Heart right ventricle (tissue), 16 donors: Measurements from ENCODE around the gene CSMD2. TPM values are rescaled to one million over a fixed set of nuclear protein-coding genes. Genes with fewer than 3 reads are reported as not detected.

Source experiments
- ATAC-seq, 8 donors: fragments of 200-7000 bp; cut with Tn5 transposase; one replicate each; pipeline ENCODE4 v1.9.1; 2020; ENCODE audit warnings: mild to moderate bottlenecking in 8 of 8, moderate library complexity in 8 of 8, moderate number of reproducible peaks in 1 of 8
- DNase-seq, 2 donors: peaks; one replicate each; pipeline ENCODE4 v3.0.0-alpha.2; 2020
- H3K27ac ChIP-seq, 10 donors: fragments of 200-600 bp; sonication (generic) in 2 of 10; one replicate each; pipeline versions ENCODE4 v1.5.0 to v1.8.0; 2020 to 2022; ENCODE audit warnings: mild to moderate bottlenecking in 3 of 10
- H3K27me3 ChIP-seq, 7 donors: fragments of 200-600 bp; one replicate each; pipeline ENCODE4 v1.8.0; 2021 to 2022; ENCODE audit warnings: mild to moderate bottlenecking in 2 of 7
- H3K36me3 ChIP-seq, 9 donors: fragments of 200-600 bp; sonication (generic) in 1 of 9; one replicate each; pipeline versions ENCODE4 v1.5.0 to v1.8.0; 2020 to 2022; ENCODE audit warnings: mild to moderate bottlenecking in 2 of 9
- H3K4me1 ChIP-seq, 9 donors: fragments of 200-600 bp; sonication (generic) in 1 of 9; one replicate each; pipeline versions ENCODE4 v1.5.0 to v1.8.0; 2020 to 2022; ENCODE audit warnings: mild to moderate bottlenecking in 4 of 9
- H3K4me3 ChIP-seq, 10 donors: fragments of 200-600 bp; sonication (generic) in 2 of 10; one replicate each; pipeline versions ENCODE4 v1.5.0 to v1.8.0; 2020 to 2022; ENCODE audit warnings: mild to moderate bottlenecking in 7 of 10, moderate library complexity in 2 of 10
- H3K9me3 ChIP-seq, 11 donors: fragments of 200-600 bp in 10 of 11; sonication (generic) in 2 of 11; one replicate each; pipeline versions ENCODE4 v1.5.0 to v1.8.0; 2013 to 2022; ENCODE audit warnings: mild to moderate bottlenecking in 2 of 11, control low read depth in 1 of 11, moderate library complexity in 1 of 11
- WGBS, 2 donors: extraction: QIAGEN DNeasy Blood & Tissue Kit; methylation state at CpG; one replicate each; pipeline ENCODE4 v1.1.7; 2013; ENCODE audit warnings: inconsistent platforms in 1 of 2; 5-methylcytosine and 5-hydroxymethylcytosine counted together
- intact Hi-C, 10 donors: fragments of 100-400 bp; cut with DNase I; formaldehyde crosslinking; loops; one replicate each; pipeline versions ENCODE4 v1.11.1 to v1.14.2; 2022
- polyA plus RNA-seq, 2 donors: library from polyadenylated mRNA; stranded (reverse); fragments of 200-250 nt; gene quantifications; one replicate each; pipeline ENCODE4 v1.2.3, GENCODE V29; 2013
- total RNA-seq, 10 donors: library from RNA; stranded (reverse); fragmentation: NEBNext Ultra II Directional in 3 of 10; extraction: Animal tissue kit (Norgen Biotek cat#: 25700) in 3 of 10; gene quantifications; one replicate each; pipeline versions ENCODE4 v1.2.1 to v1.2.4, GENCODE V29; 2021 to 2023
- TF ChIP-seq, protein P1 (sequence below), 9 donors: fragments of 200-600 bp; sonication (generic) in 2 of 9; IDR thresholded peaks; one replicate each; pipeline versions ENCODE4 v1.5.0 to v1.8.0; 2021 to 2022; ENCODE audit warnings: antibody characterized with exemption in 9 of 9, mild to moderate bottlenecking in 5 of 9, moderate library complexity in 1 of 9
- donor health status: Arrhythmogenic right ventricular cardiomyopathy.
- donor health status: ischemic (EF 13 %, LVEDD 7.1; RV severe dilation, severe dysfunction).
- donor health status: healthy with polysubstance abuse.
- donor health status: DM: no; HTN: yes; CAD: no.
- donor health status: DM: no; HTN: no; CAD: no.
- donor health status: ischemic (EF 25% LVEDD 6.9; RV normal size, moderate dysfunction).
- donor health status: ischemic (EF 25% LVEDD 5.7; RV mildly dilated, moderate dysfunction).
- donor health status: healthy.
- donor health status: DM: yes; HTN: yes; CAD: no.
- donor health status: Ischemic cardiomyopathy.
- donor health status: ischemic (EF 35%, LVEDD 5.7; RV mildly dilated, moderate dysfunction).
- donor health status: nonischemic (EF 11% LVEDD 7.7; RV severe dilation, severe dysfunction).
- donor health status: DM: yes; HTN: yes; CAD: no.
- donor health status: PGD.
- donor health status: ischemic (EF 29% LVEDD 5.4; RV normal size, mild dysfunction).
- donor health status: nonischemic (EF 23%, LVEDD 6.1; RV moderate dilation, normal function).

CSMD2 gene
- total and polyA plus RNA-seq, 12 donors, result 0.04 to 0.97 (median 0.14) TPM; not detected in 1

DNA sequence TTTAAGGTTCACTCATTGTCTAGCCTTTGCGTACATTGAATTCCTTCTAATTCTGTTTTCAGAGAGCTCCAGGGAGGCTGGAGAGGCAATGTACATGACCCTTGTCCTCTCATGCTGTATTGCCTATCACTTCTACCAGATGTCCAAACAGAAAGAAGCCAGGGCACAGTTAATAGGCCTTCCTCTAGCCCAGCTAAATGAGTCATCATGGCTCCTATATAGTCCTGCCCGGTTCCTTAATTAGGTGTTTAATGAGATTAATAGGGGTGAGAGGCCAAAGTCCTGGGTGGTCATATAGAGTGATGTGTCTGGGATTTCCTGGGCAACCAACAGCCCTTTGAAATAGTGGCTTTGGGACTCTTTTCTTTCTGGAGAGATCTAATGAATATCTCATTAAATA lies 616.3 kb downstream of the CSMD2 start:
- intact Hi-C loops, result no loop called here
- Histone ChIP-seq H3K36me3 (peaks cover 0 to 5% (median 0%) of the 10 kb centered on the region in 9 donors), H3K9me3 (peaks cover 0 to 35% (median 8%) of the 10 kb centered on the region in 11 donors), H3K27me3 (no peaks in the 10 kb centered on the region), H3K4me3 (no peak overlapping the region), H3K27ac (no peak overlapping the region), H3K4me1 (no peaks in the 10 kb centered on the region)
- ATAC-seq, result no peak
- WGBS, 2 donors, result 86 to 94% methylated on average over 2 of the region's 2 CpGs
- DNase-seq, result no peak
- TF ChIP-seq, protein P1, sequence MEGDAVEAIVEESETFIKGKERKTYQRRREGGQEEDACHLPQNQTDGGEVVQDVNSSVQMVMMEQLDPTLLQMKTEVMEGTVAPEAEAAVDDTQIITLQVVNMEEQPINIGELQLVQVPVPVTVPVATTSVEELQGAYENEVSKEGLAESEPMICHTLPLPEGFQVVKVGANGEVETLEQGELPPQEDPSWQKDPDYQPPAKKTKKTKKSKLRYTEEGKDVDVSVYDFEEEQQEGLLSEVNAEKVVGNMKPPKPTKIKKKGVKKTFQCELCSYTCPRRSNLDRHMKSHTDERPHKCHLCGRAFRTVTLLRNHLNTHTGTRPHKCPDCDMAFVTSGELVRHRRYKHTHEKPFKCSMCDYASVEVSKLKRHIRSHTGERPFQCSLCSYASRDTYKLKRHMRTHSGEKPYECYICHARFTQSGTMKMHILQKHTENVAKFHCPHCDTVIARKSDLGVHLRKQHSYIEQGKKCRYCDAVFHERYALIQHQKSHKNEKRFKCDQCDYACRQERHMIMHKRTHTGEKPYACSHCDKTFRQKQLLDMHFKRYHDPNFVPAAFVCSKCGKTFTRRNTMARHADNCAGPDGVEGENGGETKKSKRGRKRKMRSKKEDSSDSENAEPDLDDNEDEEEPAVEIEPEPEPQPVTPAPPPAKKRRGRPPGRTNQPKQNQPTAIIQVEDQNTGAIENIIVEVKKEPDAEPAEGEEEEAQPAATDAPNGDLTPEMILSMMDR (IDR thresholded peaks at IDR 0.05), result no peak

DNA sequence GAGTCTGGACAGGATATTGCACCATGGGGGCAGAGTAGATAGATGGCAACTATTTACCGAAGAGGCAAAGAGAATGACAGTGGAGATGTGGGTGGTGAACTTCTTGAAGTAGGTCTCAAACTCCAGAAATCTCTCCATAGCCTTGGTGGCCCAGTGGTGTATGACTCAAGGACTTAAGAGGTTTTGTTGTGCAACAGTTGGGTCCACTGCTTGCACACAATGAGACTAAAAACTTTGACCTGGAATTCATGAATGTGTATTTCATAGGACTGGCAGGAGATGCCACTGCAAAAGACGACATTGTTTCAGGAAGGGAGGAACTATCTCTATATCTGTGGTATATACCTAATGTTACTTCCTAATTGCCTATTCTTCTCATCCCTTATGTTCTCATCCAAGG lies 616.7 kb downstream of the CSMD2 start:
- Histone ChIP-seq H3K36me3 (peaks cover 0 to 5% (median 0%) of the 10 kb centered on the region in 9 donors), H3K27ac (no peak overlapping the region), H3K4me3 (no peak overlapping the region), H3K27me3 (no peaks in the 10 kb centered on the region), H3K9me3 (peaks cover 0 to 35% (median 8%) of the 10 kb centered on the region in 11 donors), H3K4me1 (no peaks in the 10 kb centered on the region)
- no peak for DNase-seq
- WGBS, 2 donors, result 86 to 91% methylated on average over 2 of the region's 2 CpGs
- TF ChIP-seq, protein P1 (IDR thresholded peaks at IDR 0.05), result no peak
- ATAC-seq, result no peak
- intact Hi-C loops, result no loop called here

DNA sequence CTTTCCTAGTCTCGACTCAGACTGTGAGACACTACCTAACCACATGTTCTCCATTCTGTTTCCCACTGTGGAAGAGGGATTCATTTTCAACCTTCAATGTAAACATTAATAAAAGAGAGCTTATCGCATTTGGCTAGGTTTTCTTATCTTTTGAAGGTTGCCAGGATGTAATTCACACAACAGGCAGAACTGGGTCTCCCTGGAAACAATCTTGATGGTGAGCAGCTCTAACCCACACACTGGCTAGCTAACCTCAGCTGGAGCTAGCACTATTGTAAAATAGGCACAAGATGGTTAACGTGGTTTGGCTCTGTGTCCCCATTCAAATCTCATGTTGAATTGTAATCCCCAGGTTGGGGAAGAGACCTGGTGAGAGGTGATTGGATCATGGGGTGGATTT lies 617.5 kb downstream of the CSMD2 start:
- TF ChIP-seq, protein P1 (IDR thresholded peaks at IDR 0.05), result no peak
- peaks cover 0 to 5% (median 0%) of the 10 kb centered on the region in 9 donors for H3K36me3 ChIP-seq
- no peak for DNase-seq
- H3K4me1 ChIP-seq, result no peaks in the 10 kb centered on the region
- WGBS, 2 donors, result 71 to 75% methylated on average over 3 of the region's 3 CpGs
- no peak overlapping the region for H3K4me3 ChIP-seq
- no peak overlapping the region for H3K27ac ChIP-seq
- ATAC-seq, result no peak
- H3K9me3 ChIP-seq, result peaks cover 0 to 35% (median 8%) of the 10 kb centered on the region in 11 donors
- no peaks in the 10 kb centered on the region for H3K27me3 ChIP-seq
- intact Hi-C loops, result no loop called here

DNA sequence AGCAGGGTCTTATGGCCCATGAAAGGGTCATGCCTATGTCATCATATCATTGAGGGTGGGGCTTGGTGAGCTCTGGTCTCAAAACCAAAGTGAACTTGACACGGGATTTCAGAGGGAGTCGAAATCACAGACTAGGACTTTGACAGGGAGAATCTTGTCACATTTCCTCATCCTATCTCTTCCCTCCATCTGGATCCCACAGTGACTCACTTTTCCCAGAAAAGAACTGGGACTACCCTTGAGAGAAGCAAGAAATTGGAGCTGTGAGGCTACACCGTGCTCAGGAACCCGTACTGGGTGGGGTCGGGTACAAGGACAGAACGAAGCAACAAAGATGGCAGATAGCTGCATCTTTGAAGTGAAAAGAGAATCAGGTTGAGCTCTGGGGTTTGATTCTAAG lies 623.1 kb downstream of the CSMD2 start:
- no peak overlapping the region for H3K27ac ChIP-seq
- intact Hi-C loops, result no loop called here
- H3K9me3 ChIP-seq, result no peaks in the 10 kb centered on the region
- H3K36me3 ChIP-seq, result no peaks in the 10 kb centered on the region
- TF ChIP-seq, protein P1 (IDR thresholded peaks at IDR 0.05), result no peak
- DNase-seq (no peak), ATAC-seq (no peak)
- H3K4me1 ChIP-seq, result no peaks in the 10 kb centered on the region
- no peak overlapping the region for H3K4me3 ChIP-seq
- no peaks in the 10 kb centered on the region for H3K27me3 ChIP-seq
- WGBS, 2 donors, result 92% methylated on average over 6 of the region's 6 CpGs
